ENCODE measurements around the gene PATZ1.

The PATZ1 gene

GRCh38 chr22:31313366-31314147 is 32.6 kb downstream of the PATZ1 start:
- peak; percentile 77 for DNase-seq

- DNase-seq = no peak
Observed at GRCh38 chr22:31308181-31308580, 38.0 kb downstream of the PATZ1 start.

- DNase-seq = no peak
Observed at GRCh38 chr22:31305194-31305593, 41.0 kb downstream of the PATZ1 start.

- DNase-seq = no peak
Observed at GRCh38 chr22:31302537-31302936, 43.6 kb downstream of the PATZ1 start.

GRCh38 chr22:31302006-31302405 is 44.1 kb downstream of the PATZ1 start:
- no peak for DNase-seq

- DNase-seq = no peak
Observed at GRCh38 chr22:31300896-31301295, 45.2 kb downstream of the PATZ1 start.

- DNase-seq = no peak
Observed at GRCh38 chr22:31295831-31296657, 50.1 kb downstream of the PATZ1 start.

- no peak for DNase-seq
Observed at GRCh38 chr22:31295360-31295759, 50.8 kb downstream of the PATZ1 start.

GRCh38 chr22:31292236-31292989 is 53.7 kb downstream of the PATZ1 start, which contains the start of gene PIK3IP1:
PIK3IP1 (minus strand) TSS chr22:31292488; CDS start chr22:31292344, 144 bp downstream.
- peak; percentile 83 for DNase-seq

GRCh38 chr22:31291481-31292235 is 54.5 kb downstream of the PATZ1 start:
- DNase-seq = no peak

- DNase-seq = peak; percentile 84
Observed at GRCh38 chr22:31290494-31291471, 55.4 kb downstream of the PATZ1 start.

- DNase-seq = peak; percentile 21
Observed at GRCh38 chr22:31289344-31289743, 56.8 kb downstream of the PATZ1 start.

GRCh38 chr22:31288496-31289240 is 57.5 kb downstream of the PATZ1 start:
- no peak for DNase-seq

GRCh38 chr22:31287818-31288495 is 58.2 kb downstream of the PATZ1 start:
- DNase-seq = no peak

GRCh38 chr22:31286360-31287255 is 59.5 kb downstream of the PATZ1 start:
- DNase-seq = no peak

- DNase-seq = no peak
Observed at GRCh38 chr22:31284281-31285155, 61.6 kb downstream of the PATZ1 start.

GRCh38 chr22:31282748-31283468 is 63.2 kb downstream of the PATZ1 start:
- no peak for DNase-seq

All from NCI-H345 (cell line).